HCT116 (cell line): ENCODE data around the gene RAI1. TPM values are rescaled to one million over a fixed set of nuclear protein-coding genes. Genes with fewer than 3 reads are reported as not detected.

Experiments used
- ATAC-seq: fragments of 200-7000 bp; cut with Tn5 transposase; 2 replicates; pipeline ENCODE4 v1.9.1; 2020; ENCODE audit warnings: mild to moderate bottlenecking, moderate library complexity
- BruUV-seq: library from RNA; stranded (reverse); fragments of 400-500 nt; replicated peaks from 2 replicates; lab custom pipeline; 2021; lab: Mats Ljungman, UMichigan
- CTCF ChIA-PET: fragments of 300-600 bp; sonication (Branson Sonifier 250); formaldehyde crosslinking; loops from one replicate; lab custom pipeline; 2021; ENCODE audit warnings: antibody characterized with exemption; lab: Charles Lee
- POLR2A ChIA-PET: fragments of 300-600, 350-600 bp; sonication (Branson Sonifier 250); formaldehyde crosslinking; loops from one replicate; lab custom pipeline; 2021; ENCODE audit warnings: antibody characterized with exemption; lab: Charles Lee
- RAD21 ChIA-PET, 2 experiments: fragments of 300-600 bp; sonication (Branson Sonifier 250); formaldehyde crosslinking; loops; one replicate each; lab custom pipeline; 2023; ENCODE audit warnings: low total read pairs in 2 of 2; ENCODE audit not compliant: uncharacterized antibody in 2 of 2, unreplicated experiment in 2 of 2, low non-redundant PET in 1 of 2; lab: Charles Lee
- DNase-seq: peaks from one replicate; pipeline ENCODE4 v3.0.0-alpha.2; 2010; ENCODE audit warnings: low read depth, low spot score
- H2AFZ ChIP-seq: fragments of 200-600 bp; shearing (Covaris generic), sonication (generic); 2 replicates; pipeline ENCODE4 v1.6.1; 2017; ENCODE audit warnings: low read depth, mixed run types, mixed read lengths, antibody characterized with exemption, low read length; ENCODE audit not compliant: poor library complexity, severe bottlenecking
- H3K27ac ChIP-seq: 2 replicates; pipeline ENCODE4 v1.5.1; 2012; ENCODE audit warnings: low read depth, low read length
- H3K27me3 ChIP-seq: fragments of 200-600 bp; sonication (generic); 2 replicates; pipeline ENCODE4 v1.6.1; 2016; ENCODE audit warnings: mixed run types, low read length, mixed read lengths; ENCODE audit not compliant: insufficient read depth
- H3K36me3 ChIP-seq, 2 experiments: fragments of 200-500 bp in 1 of 2; fragments of 200-600 bp in 1 of 2; sonication (Bioruptor generic) in 1 of 2; sonication (generic) in 1 of 2; 2 replicates each; pipeline versions ENCODE4 v1.5.1 to v1.6.1; 2014 to 2016; ENCODE audit warnings: low read length in 2 of 2, inconsistent platforms in 1 of 2, mixed read lengths in 1 of 2, mixed run types in 1 of 2; ENCODE audit not compliant: insufficient read depth in 2 of 2, control insufficient read depth in 1 of 2
- H3K4me1 ChIP-seq, 2 experiments: fragments of 200-600 bp in 1 of 2; sonication (generic) in 1 of 2; 2 replicates each; pipeline versions ENCODE4 v1.5.1 to v1.6.1; 2012 to 2017; ENCODE audit warnings: low read length in 2 of 2, inconsistent platforms in 1 of 2, mild to moderate bottlenecking in 1 of 2, mixed read lengths in 1 of 2, mixed run types in 1 of 2, moderate library complexity in 1 of 2; ENCODE audit not compliant: insufficient read depth in 2 of 2, control insufficient read depth in 1 of 2
- H3K4me2 ChIP-seq: fragments of 200-600 bp; sonication (generic); 2 replicates; pipeline ENCODE4 v1.6.1; 2017; ENCODE audit warnings: mixed run types, low read length, mixed read lengths
- H3K4me3 ChIP-seq, 2 experiments: fragments of 200-600 bp in 1 of 2; sonication (generic) in 1 of 2; replicated peaks in 1 of 2; 2 replicates each; pipeline ENCODE4 v1.5.1; 2011 to 2016; ENCODE audit warnings: low read length in 2 of 2, control low read depth in 1 of 2, low read depth in 1 of 2, mild to moderate bottlenecking in 1 of 2, mixed read lengths in 1 of 2, mixed run types in 1 of 2
- H3K79me2 ChIP-seq: fragments of 200-600 bp; sonication (generic); 2 replicates; pipeline ENCODE4 v1.6.1; 2017; ENCODE audit warnings: mild to moderate bottlenecking, mixed run types, low read length, moderate library complexity, mixed read lengths; ENCODE audit not compliant: insufficient read depth
- H3K9ac ChIP-seq: fragments of 200-600 bp; sonication (generic); 2 replicates; pipeline ENCODE4 v1.6.1; 2016; ENCODE audit warnings: low read length, mixed read lengths
- H3K9me2 ChIP-seq: fragments of 200-600 bp; sonication (generic), shearing (Covaris generic); 2 replicates; pipeline ENCODE4 v1.6.1; 2017; ENCODE audit warnings: mixed run types, mild to moderate bottlenecking, moderate library complexity; ENCODE audit not compliant: insufficient read depth
- H3K9me3 ChIP-seq, 2 experiments: fragments of 200-500 bp in 1 of 2; fragments of 200-600 bp in 1 of 2; sonication (Bioruptor generic) in 1 of 2; sonication (generic) in 1 of 2; 2 replicates each; pipeline ENCODE4 v1.6.1; 2014 to 2017; ENCODE audit warnings: low read length in 2 of 2, mixed read lengths in 2 of 2, inconsistent platforms in 1 of 2, low read depth in 1 of 2, mild to moderate bottlenecking in 1 of 2, mixed run types in 1 of 2, moderate library complexity in 1 of 2; ENCODE audit not compliant: control insufficient read depth in 1 of 2, insufficient read depth in 1 of 2
- H4K20me1 ChIP-seq: fragments of 200-600 bp; sonication (generic), shearing (Covaris generic); 2 replicates; pipeline ENCODE4 v1.6.1; 2017; ENCODE audit warnings: mixed run types, mild to moderate bottlenecking, moderate library complexity; ENCODE audit not compliant: insufficient read depth
- ATF3 ChIP-seq: IDR thresholded peaks from 2 replicates; pipeline ENCODE4 v1.6.1; 2012
- CBX3 ChIP-seq: IDR thresholded peaks from 2 replicates; pipeline ENCODE4 v1.6.1; 2012; ENCODE audit warnings: low read depth
- EGR1 ChIP-seq: IDR thresholded peaks from 2 replicates; pipeline ENCODE4 v1.6.1; 2012; ENCODE audit warnings: low read depth
- ELF1 ChIP-seq: IDR thresholded peaks from 2 replicates; pipeline ENCODE4 v1.6.1; 2012; ENCODE audit warnings: low read depth, borderline replicate concordance
- EZH2 ChIP-seq: fragments of 200-600 bp; sonication (generic); IDR thresholded peaks from 2 replicates; pipeline ENCODE4 v1.6.1; 2017; ENCODE audit warnings: antibody characterized with exemption, mixed run types
- EZH2phosphoT487 ChIP-seq: fragments of 200-600 bp; IDR thresholded peaks from 2 replicates; pipeline ENCODE4 v1.6.1; 2018; ENCODE audit warnings: antibody characterized with exemption, borderline replicate concordance
- FOSL1 ChIP-seq: IDR thresholded peaks from 2 replicates; pipeline ENCODE4 v1.6.1; 2012; ENCODE audit warnings: low read depth
- JUND ChIP-seq: IDR thresholded peaks from 2 replicates; pipeline ENCODE4 v1.6.1; 2012
- MAX ChIP-seq: IDR thresholded peaks from 2 replicates; pipeline ENCODE4 v1.6.1; 2012
- POLR2A ChIP-seq: IDR thresholded peaks from 2 replicates; pipeline ENCODE4 v1.7.0; 2011; ENCODE audit warnings: borderline replicate concordance; ENCODE audit not compliant: insufficient read depth, insufficient read length; ENCODE audit errors: extremely low read depth
- POLR2AphosphoS5 ChIP-seq: IDR thresholded peaks from 2 replicates; pipeline ENCODE4 v1.6.1; 2011; ENCODE audit warnings: mild to moderate bottlenecking, low read depth, low read length, moderate library complexity
- RAD21 ChIP-seq: IDR thresholded peaks from 2 replicates; pipeline ENCODE4 v1.6.1; 2012; ENCODE audit warnings: low read depth, mild to moderate bottlenecking
- SIN3A ChIP-seq: IDR thresholded peaks from 2 replicates; pipeline ENCODE4 v1.6.1; 2012; ENCODE audit warnings: low read depth
- SP1 ChIP-seq: IDR thresholded peaks from 2 replicates; pipeline ENCODE4 v1.6.1; 2012; ENCODE audit warnings: low read depth
- SRF ChIP-seq: IDR thresholded peaks from 2 replicates; pipeline ENCODE4 v1.6.1; 2012; ENCODE audit warnings: low read depth
- TCF7L2 ChIP-seq: IDR thresholded peaks from 2 replicates; pipeline ENCODE4 v1.7.0; 2011; ENCODE audit warnings: borderline replicate concordance, inconsistent platforms; ENCODE audit not compliant: insufficient read depth, insufficient read length; ENCODE audit errors: extremely low read depth
- YY1 ChIP-seq: IDR thresholded peaks from 2 replicates; pipeline ENCODE4 v1.6.1; 2011; ENCODE audit warnings: low read length, low read depth, moderate library complexity, mild to moderate bottlenecking; ENCODE audit not compliant: insufficient replicate concordance; ENCODE audit errors: extremely low read depth
- ZBTB33 ChIP-seq: IDR thresholded peaks from 2 replicates; pipeline ENCODE4 v1.6.1; 2011; ENCODE audit warnings: mild to moderate bottlenecking, low read length, moderate library complexity; ENCODE audit not compliant: insufficient replicate concordance; ENCODE audit errors: extremely low read depth
- ZNF274 ChIP-seq: fragments of 200-500 bp; sonication (Bioruptor generic); IDR thresholded peaks from 2 replicates; pipeline ENCODE4 v1.6.1; 2014; ENCODE audit warnings: mild to moderate bottlenecking, low read depth, low read length, inconsistent platforms
- intact Hi-C: fragments of 100-400 bp; cut with micrococcal nuclease; formaldehyde crosslinking; loops from 2 replicates; pipeline ENCODE4 v1.10.0; 2022
- total RNA-seq: library from RNA; stranded (reverse); gene quantifications from one replicate; pipeline ENCODE4 v1.2.1, GENCODE V29; 2021; ENCODE audit not compliant: unreplicated experiment
- TF ChIP-seq, protein P1 (sequence below), 3 experiments: fragments of 200-600 bp in 1 of 3; sonication (generic) in 1 of 3; IDR thresholded peaks in 2 of 3; conservative IDR thresholded peaks in 1 of 3; 2 replicates each; pipeline ENCODE4 v1.5.1; 2012 to 2017; ENCODE audit warnings: low read depth in 2 of 3, low read length in 2 of 3, antibody characterized with exemption in 1 of 3, borderline replicate concordance in 1 of 3, control low read depth in 1 of 3, mild to moderate bottlenecking in 1 of 3, mixed read lengths in 1 of 3, mixed run types in 1 of 3, moderate library complexity in 1 of 3; ENCODE audit not compliant: insufficient read depth in 1 of 3

RAI1 gene
- total RNA-seq, 1 experiment from 2014 or later: 38.5 TPM

DNA sequence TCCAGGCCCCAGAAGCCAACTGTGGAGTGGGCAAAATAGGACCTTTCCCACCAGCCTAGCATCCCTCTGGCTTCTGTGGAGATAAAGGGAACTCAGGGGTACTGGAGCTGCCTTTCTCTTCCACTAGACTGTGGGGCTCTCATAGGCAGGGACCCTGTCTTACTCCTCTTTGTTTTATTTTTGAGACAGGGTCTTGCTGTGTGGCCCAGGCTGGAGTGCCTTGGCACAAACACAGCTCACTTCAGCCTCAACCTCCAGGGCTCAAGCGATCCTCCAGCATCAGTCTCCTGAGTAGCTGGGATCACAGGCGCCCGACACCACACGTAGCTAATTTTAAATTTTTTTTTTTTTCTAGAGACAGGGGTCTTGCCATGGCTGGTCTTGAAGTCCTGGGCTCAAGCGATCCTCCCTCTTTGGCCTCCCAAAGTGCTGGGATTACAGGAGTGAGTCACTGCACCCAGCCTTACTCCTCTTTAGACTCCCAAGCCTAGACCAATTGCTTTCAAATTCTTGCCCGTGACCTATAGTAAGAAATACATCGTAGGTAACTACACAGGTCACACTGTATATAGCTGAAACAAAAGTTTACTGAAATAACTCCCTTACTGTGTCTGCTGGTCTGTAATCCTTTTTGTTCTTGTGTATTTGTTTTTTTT, 2.6 kb downstream of the RAI1 start:
- DNase-seq: no peak
- H3K79me2 ChIP-seq: peaks cover 72% of the 10 kb centered on the region
- H2AFZ ChIP-seq: no peak overlapping the region
- RAD21 ChIA-PET: no interaction called here
- H4K20me1 ChIP-seq: peaks cover 6% of the 10 kb centered on the region; the same call in 1 of the 2 replicates
- no peaks in the 10 kb centered on the region for H3K36me3 ChIP-seq
- peak overlapping the region; percentile 85 for H3K4me2 ChIP-seq
- POLR2A ChIA-PET: interaction anchor here (0.6 to 1.8 kb wide), 2 partner anchors 10 to 152 kb away, joined by 3 to 5 read pairs; partner anchors contain the start of gene SREBF1
- peaks cover 57 to 66% of the 10 kb centered on the region in 2 experiments for H3K4me1 ChIP-seq
- H3K27ac ChIP-seq: peak overlapping the region; percentile 97
- TF ChIP-seq POLR2A (no peak), SRF (no peak), SP1 (no peak), JUND (no peak), FOSL1 (no peak), CBX3 (no peak), EZH2phosphoT487 (no peak), ZNF274 (no peak), YY1 (no peak), RAD21 (no peak), POLR2AphosphoS5 (no peak), ELF1 (no peak), MAX (no peak), ATF3 (no peak), ZBTB33 (no peak), SIN3A (no peak), EZH2 (no peak), EGR1 (no peak), TCF7L2 (no peak)
- TF ChIP-seq, protein P1, sequence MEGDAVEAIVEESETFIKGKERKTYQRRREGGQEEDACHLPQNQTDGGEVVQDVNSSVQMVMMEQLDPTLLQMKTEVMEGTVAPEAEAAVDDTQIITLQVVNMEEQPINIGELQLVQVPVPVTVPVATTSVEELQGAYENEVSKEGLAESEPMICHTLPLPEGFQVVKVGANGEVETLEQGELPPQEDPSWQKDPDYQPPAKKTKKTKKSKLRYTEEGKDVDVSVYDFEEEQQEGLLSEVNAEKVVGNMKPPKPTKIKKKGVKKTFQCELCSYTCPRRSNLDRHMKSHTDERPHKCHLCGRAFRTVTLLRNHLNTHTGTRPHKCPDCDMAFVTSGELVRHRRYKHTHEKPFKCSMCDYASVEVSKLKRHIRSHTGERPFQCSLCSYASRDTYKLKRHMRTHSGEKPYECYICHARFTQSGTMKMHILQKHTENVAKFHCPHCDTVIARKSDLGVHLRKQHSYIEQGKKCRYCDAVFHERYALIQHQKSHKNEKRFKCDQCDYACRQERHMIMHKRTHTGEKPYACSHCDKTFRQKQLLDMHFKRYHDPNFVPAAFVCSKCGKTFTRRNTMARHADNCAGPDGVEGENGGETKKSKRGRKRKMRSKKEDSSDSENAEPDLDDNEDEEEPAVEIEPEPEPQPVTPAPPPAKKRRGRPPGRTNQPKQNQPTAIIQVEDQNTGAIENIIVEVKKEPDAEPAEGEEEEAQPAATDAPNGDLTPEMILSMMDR (IDR thresholded peaks at IDR 0.05 in 2 of 3, conservative IDR thresholded peaks at IDR 0.05 in 1 of 3; ENCODE audit: borderline replicate concordance in 1 of 3, insufficient read depth in 1 of 3, low read depth in 2 of 3, low read length in 2 of 3): no peak
- no peaks in the 10 kb centered on the region for H3K9me3 ChIP-seq
- intact Hi-C loops: loop anchor here (10.0 kb wide), 3 partner anchors 101 to 351 kb away; partner anchors contain the start of genes ATPAF2, GID4 and SREBF1
- CTCF ChIA-PET: no interaction called here
- peak overlapping the region; percentile 94 for H3K9ac ChIP-seq
- no peaks in the 10 kb centered on the region for H3K9me2 ChIP-seq
- BruUV-seq: no TSS peak
- no peak for ATAC-seq
- peak overlapping the region; percentile 75 to 86 for H3K4me3 ChIP-seq
- no peaks in the 10 kb centered on the region for H3K27me3 ChIP-seq
